Neuronal stem cell (in vitro differentiated cells): ENCODE data around the gene SCMH1.
A peak's percentile ranks its signal among the peaks of the same experiment; 100 is the strongest.

ENCODE experiments used
- DNase-seq: peaks from one replicate; pipeline ENCODE4 v3.0.0-alpha.2; 2013; ENCODE audit warnings: low spot score
- H2AFZ ChIP-seq: one replicate; pipeline ENCODE4 v1.6.1; 2013; ENCODE audit warnings: mild to moderate bottlenecking, low read length, inconsistent platforms
- H2AK5ac ChIP-seq: 2 replicates; pipeline ENCODE4 v1.6.1; 2013; ENCODE audit warnings: low read depth, mild to moderate bottlenecking, inconsistent platforms, low read length, moderate library complexity, mixed read lengths
- H2BK120ac ChIP-seq: 2 replicates; pipeline ENCODE4 v1.6.1; 2013; ENCODE audit warnings: low read depth, mild to moderate bottlenecking, inconsistent platforms, low read length, moderate library complexity, mixed read lengths
- H2BK12ac ChIP-seq: one replicate; pipeline ENCODE4 v1.6.1; 2013; ENCODE audit warnings: low read length, inconsistent platforms
- H2BK15ac ChIP-seq: 2 replicates; pipeline ENCODE4 v1.6.1; 2013; ENCODE audit warnings: mild to moderate bottlenecking, low read length, inconsistent platforms, mixed read lengths
- H2BK5ac ChIP-seq: one replicate; pipeline ENCODE4 v1.6.1; 2013; ENCODE audit warnings: inconsistent platforms, mild to moderate bottlenecking, low read length, moderate library complexity
- H3K14ac ChIP-seq: one replicate; pipeline ENCODE4 v1.6.1; 2013; ENCODE audit warnings: low read length, inconsistent platforms
- H3K18ac ChIP-seq: 2 replicates; pipeline ENCODE4 v1.6.1; 2013; ENCODE audit warnings: low read length, inconsistent platforms
- H3K23ac ChIP-seq: 2 replicates; pipeline ENCODE4 v1.6.1; 2013; ENCODE audit warnings: low read depth, mild to moderate bottlenecking, mixed read lengths, low read length, inconsistent platforms; ENCODE audit not compliant: poor library complexity
- H3K27ac ChIP-seq: replicated peaks from 3 replicates; pipeline ENCODE4 v1.5.1; 2013; ENCODE audit warnings: low read length, inconsistent platforms
- H3K27me3 ChIP-seq, 3 experiments: 2 replicates each; pipeline ENCODE4 v1.6.1; 2013; ENCODE audit warnings: low read length in 3 of 3, mild to moderate bottlenecking in 2 of 3, inconsistent platforms in 1 of 3, low read depth in 1 of 3, mixed read lengths in 1 of 3, moderate library complexity in 1 of 3; ENCODE audit not compliant: control insufficient read depth in 3 of 3, insufficient read depth in 3 of 3
- H3K36me3 ChIP-seq, 2 donors: replicated peaks in 1 of 2; 2 replicates each; pipeline ENCODE4 v1.6.1; 2013; ENCODE audit warnings: low read length in 2 of 2; ENCODE audit not compliant: control insufficient read depth in 2 of 2, insufficient read depth in 2 of 2
- H3K4ac ChIP-seq: 2 replicates; pipeline ENCODE4 v1.6.1; 2013; ENCODE audit warnings: inconsistent platforms, mild to moderate bottlenecking, low read length, moderate library complexity
- H3K4me1 ChIP-seq, 2 donors: 1 replicate in 1 of 2; 2 replicates in 1 of 2; pipeline ENCODE4 v1.6.1; 2013; ENCODE audit warnings: low read length in 2 of 2, low read depth in 1 of 2; ENCODE audit not compliant: control insufficient read depth in 2 of 2, insufficient read depth in 1 of 2
- H3K4me2 ChIP-seq: one replicate; pipeline ENCODE4 v1.6.1; 2013; ENCODE audit warnings: mild to moderate bottlenecking, low read length, inconsistent platforms; ENCODE audit not compliant: insufficient read depth, poor library complexity, severe bottlenecking
- H3K4me3 ChIP-seq, 2 donors: 2 replicates each; pipeline ENCODE4 v1.5.1; 2013; ENCODE audit warnings: low read length in 2 of 2, mild to moderate bottlenecking in 2 of 2, inconsistent platforms in 1 of 2, moderate library complexity in 1 of 2
- H3K79me1 ChIP-seq: one replicate; pipeline ENCODE4 v1.6.1; 2013; ENCODE audit warnings: low read depth, mild to moderate bottlenecking, inconsistent platforms, low read length, moderate library complexity
- H3K9ac ChIP-seq: one replicate; pipeline ENCODE4 v1.6.1; 2013; ENCODE audit warnings: mild to moderate bottlenecking, low read depth, low read length, inconsistent platforms; ENCODE audit not compliant: poor library complexity
- H3K9me3 ChIP-seq, 2 donors: replicated peaks in 1 of 2; 2 replicates each; pipeline versions ENCODE3 to v1.6.1; 2013; ENCODE audit warnings: low read length in 2 of 2, mild to moderate bottlenecking in 2 of 2, inconsistent platforms in 1 of 2, low read depth in 1 of 2, mixed read lengths in 1 of 2, moderate library complexity in 1 of 2; ENCODE audit not compliant: control insufficient read depth in 2 of 2, insufficient read depth in 1 of 2
- H4K8ac ChIP-seq: one replicate; pipeline ENCODE4 v1.6.1; 2013; ENCODE audit warnings: low read depth, mild to moderate bottlenecking, inconsistent platforms, low read length, moderate library complexity
- H4K91ac ChIP-seq: one replicate; pipeline ENCODE4 v1.6.1; 2013; ENCODE audit warnings: low read length, low read depth, mild to moderate bottlenecking, inconsistent platforms; ENCODE audit not compliant: poor library complexity
- WGBS, 2 donors: extraction: QIAGEN DNeasy Blood & Tissue Kit; methylation state at CpG; one replicate each; pipeline ENCODE4 v1.1.7; 2013; ENCODE audit warnings: missing lambda C conversion rate in 2 of 2, mixed read lengths in 1 of 2; ENCODE audit not compliant: insufficient read length in 2 of 2, insufficient replicate concordance in 1 of 2; ENCODE audit errors: extremely low coverage in 2 of 2; 5-methylcytosine and 5-hydroxymethylcytosine counted together

Gene SCMH1

GRCh38 chr1:41243079-41243385 lies 926 bp upstream of the SCMH1 start:
- Histone ChIP-seq H3K14ac (no peak overlapping the region), H3K23ac (no peak overlapping the region), H2AFZ (peak overlapping the region; percentile 96), H4K91ac (peak overlapping the region; percentile 87), H3K18ac (peak overlapping the region; percentile 1), H3K9me3 (no peaks in the 10 kb centered on the region), H3K79me1 (no peaks in the 10 kb centered on the region), H4K8ac (no peak overlapping the region), H3K4me1 (peaks cover 8 to 9% of the 10 kb centered on the region in 2 donors), H2AK5ac (peak overlapping the region; percentile 98), H3K27me3 (no peaks in the 10 kb centered on the region), H3K4ac (no peak overlapping the region), H3K27ac (no peak overlapping the region), H2BK15ac (no peak overlapping the region), H3K4me3 (peak overlapping the region in 1 of 2 donors; percentile 62), H2BK5ac (no peak overlapping the region), H3K9ac (no peak overlapping the region), H2BK120ac (no peak overlapping the region), H2BK12ac (no peak overlapping the region), H3K4me2 (no peak overlapping the region), H3K36me3 (no peaks in the 10 kb centered on the region)
- no CpG with 5 or more reads among the region's 3 CpGs for WGBS, 2 donors
- no peak for DNase-seq

- Histone ChIP-seq H2BK5ac (no peak overlapping the region), H3K27me3 (no peaks in the 10 kb centered on the region)
- no CpG with 5 or more reads among the region's 51 CpGs for WGBS, 2 donors
Measured at GRCh38 chr1:41242342-41243078, 404 bp upstream of the SCMH1 start.

DNA sequence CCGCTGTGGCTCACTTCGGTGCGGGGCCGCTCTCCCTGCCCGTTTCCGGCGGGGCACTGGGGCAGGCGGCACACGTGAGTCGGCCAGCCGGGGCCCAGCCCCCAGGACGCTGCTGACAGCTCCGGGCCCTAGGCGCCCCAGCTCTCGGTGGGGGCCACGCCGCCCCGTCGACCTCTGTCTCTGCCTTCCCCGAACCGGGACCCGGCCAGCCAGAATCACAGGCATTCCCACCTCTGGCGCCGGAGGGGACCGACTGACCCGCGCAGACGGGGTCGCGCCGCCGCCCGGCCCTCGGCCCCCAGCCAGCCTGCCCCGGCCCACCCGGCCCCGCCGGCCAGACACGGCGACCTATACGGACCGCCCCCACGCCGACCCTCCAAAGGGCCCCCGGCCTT lies 755 bp downstream of the SCMH1 start:
- Histone ChIP-seq H3K9ac (peak overlapping the region; percentile 94), H3K4me2 (peak overlapping the region; percentile 77), H4K91ac (no peak overlapping the region), H3K14ac (no peak overlapping the region), H2AK5ac (peak overlapping the region; percentile 85), H2BK120ac (no peak overlapping the region), H2BK12ac (no peak overlapping the region), H3K9me3 (no peaks in the 10 kb centered on the region), H3K4me3 (peak overlapping the region; percentile 62 to 97), H4K8ac (no peak overlapping the region), H2BK15ac (no peak overlapping the region), H3K4ac (no peak overlapping the region), H3K23ac (peak overlapping the region; percentile 76), H3K18ac (peak overlapping the region; percentile 93), H3K4me1 (peaks cover 8 to 9% of the 10 kb centered on the region in 2 donors), H3K36me3 (no peaks in the 10 kb centered on the region), H2BK5ac (peak overlapping the region; percentile 55), H3K27ac (no peak overlapping the region), H2AFZ (peak overlapping the region; percentile 92), H3K79me1 (no peaks in the 10 kb centered on the region), H3K27me3 (no peaks in the 10 kb centered on the region)
- WGBS, 2 donors: no CpG with 5 or more reads among the region's 45 CpGs
- DNase-seq: peak; percentile 37

More at GRCh38 chr1:41242342-41243078, 404 bp upstream of the SCMH1 start:
- H3K36me3 ChIP-seq: no peaks in the 10 kb centered on the region
- H2BK15ac ChIP-seq: peak overlapping the region; percentile 60
- peak; percentile 20 for DNase-seq
- H4K91ac ChIP-seq: peak overlapping the region; percentile 87
- no peaks in the 10 kb centered on the region for H3K79me1 ChIP-seq
- H3K4ac ChIP-seq: peak overlapping the region; percentile 58
- peak overlapping the region; percentile 77 for H2BK12ac ChIP-seq
- no peak overlapping the region for H3K27ac ChIP-seq
- H3K4me3 ChIP-seq: peak overlapping the region; percentile 62 to 86
- H3K23ac ChIP-seq: peak overlapping the region; percentile 78
- H3K9ac ChIP-seq: peak overlapping the region; percentile 53
- peak overlapping the region; percentile 96 for H2AFZ ChIP-seq
- H3K14ac ChIP-seq: peak overlapping the region; percentile 83
- peak overlapping the region; percentile 38 for H2BK120ac ChIP-seq
- no peaks in the 10 kb centered on the region for H3K9me3 ChIP-seq
- peak overlapping the region; percentile 97 for H3K18ac ChIP-seq
- peaks cover 8 to 9% of the 10 kb centered on the region in 2 donors for H3K4me1 ChIP-seq
- peak overlapping the region; percentile 98 for H2AK5ac ChIP-seq
- peak overlapping the region; percentile 87 for H3K4me2 ChIP-seq
- peak overlapping the region; percentile 70 for H4K8ac ChIP-seq

DNA sequence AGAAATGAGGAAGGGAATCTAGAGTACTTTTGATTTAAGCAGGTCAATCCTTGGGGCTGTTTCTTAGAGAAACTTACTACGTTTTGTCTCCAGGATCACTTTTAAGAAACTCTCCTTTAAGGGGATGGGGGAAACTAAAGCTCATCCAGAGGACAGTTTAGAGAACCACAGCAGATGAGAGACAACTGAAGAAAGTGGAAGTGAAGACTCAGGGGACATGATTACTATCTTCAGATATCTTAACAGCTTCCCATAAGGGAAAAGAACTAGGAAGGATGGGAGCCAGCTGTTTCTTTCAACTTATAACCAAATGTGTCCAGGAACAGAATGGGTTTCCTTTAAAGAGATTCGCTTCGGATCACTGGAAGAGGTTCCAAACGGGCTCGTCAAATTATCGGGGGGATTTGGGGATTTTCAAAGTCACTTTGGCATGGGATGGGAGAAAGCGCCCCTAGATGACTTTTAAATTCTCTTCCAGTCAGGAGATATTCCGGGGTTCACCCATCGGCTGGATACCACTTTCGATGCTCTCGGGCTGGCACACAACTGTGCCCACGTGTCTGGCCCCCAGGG lies 1.2 kb downstream of the SCMH1 start:
- H3K27ac ChIP-seq: no peak overlapping the region

More for the DNA sequence above, 1.2 kb downstream of the SCMH1 start:
- Histone ChIP-seq H2BK15ac (no peak overlapping the region), H2BK120ac (no peak overlapping the region), H2BK12ac (no peak overlapping the region), H2BK5ac (no peak overlapping the region), H3K36me3 (no peaks in the 10 kb centered on the region), H3K18ac (peak overlapping the region; percentile 93), H4K8ac (no peak overlapping the region), H3K4me3 (peak overlapping the region; percentile 62 to 97), H3K14ac (no peak overlapping the region), H3K9ac (peak overlapping the region; percentile 94), H2AFZ (peak overlapping the region; percentile 92), H3K4me2 (peak overlapping the region; percentile 77), H4K91ac (no peak overlapping the region), H3K9me3 (no peaks in the 10 kb centered on the region), H3K79me1 (no peaks in the 10 kb centered on the region), H2AK5ac (peak overlapping the region; percentile 85), H3K23ac (peak overlapping the region; percentile 47), H3K4me1 (peaks cover 8 to 9% of the 10 kb centered on the region in 2 donors), H3K4ac (no peak overlapping the region), H3K27me3 (no peaks in the 10 kb centered on the region)
- DNase-seq: no peak
- WGBS, 2 donors: no CpG with 5 or more reads among the region's 12 CpGs
